Measurements from ENCODE around the gene MICB. TPM values are rescaled to one million over a fixed set of nuclear protein-coding genes. Genes with fewer than 3 reads are reported as not detected.

Gene MICB
- total RNA-seq, 1 donor from 2014 or later: 5.8 TPM

DNA sequence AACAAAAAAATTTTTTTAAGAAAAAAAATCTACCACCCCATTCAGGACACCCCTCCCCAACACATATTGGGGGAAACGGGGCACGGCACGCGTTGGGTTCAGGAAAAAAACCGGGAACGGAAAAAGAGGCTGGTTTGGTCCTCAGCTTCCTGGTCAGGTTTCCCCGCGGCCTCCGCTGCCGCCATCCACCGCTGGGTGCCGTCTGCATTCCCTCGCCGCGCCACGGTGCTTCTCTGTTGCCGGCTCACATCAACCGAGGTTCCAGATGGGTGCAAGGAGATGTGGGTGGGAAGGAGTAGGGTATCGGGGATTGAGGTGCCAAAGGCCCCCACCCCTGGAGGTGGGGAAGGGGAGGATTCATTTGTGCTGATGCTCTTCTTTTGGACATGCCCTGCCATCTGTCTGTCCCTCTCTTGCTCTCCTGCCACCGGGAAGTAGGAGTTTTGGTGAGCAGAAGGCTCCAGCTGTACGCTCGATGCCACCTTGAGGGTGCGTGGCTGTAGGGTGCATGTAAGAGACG lies 36.6 kb downstream of the MICB start:
- DNase-seq (ENCODE audit: low read depth): no peak
- TF ChIP-seq, protein P1, sequence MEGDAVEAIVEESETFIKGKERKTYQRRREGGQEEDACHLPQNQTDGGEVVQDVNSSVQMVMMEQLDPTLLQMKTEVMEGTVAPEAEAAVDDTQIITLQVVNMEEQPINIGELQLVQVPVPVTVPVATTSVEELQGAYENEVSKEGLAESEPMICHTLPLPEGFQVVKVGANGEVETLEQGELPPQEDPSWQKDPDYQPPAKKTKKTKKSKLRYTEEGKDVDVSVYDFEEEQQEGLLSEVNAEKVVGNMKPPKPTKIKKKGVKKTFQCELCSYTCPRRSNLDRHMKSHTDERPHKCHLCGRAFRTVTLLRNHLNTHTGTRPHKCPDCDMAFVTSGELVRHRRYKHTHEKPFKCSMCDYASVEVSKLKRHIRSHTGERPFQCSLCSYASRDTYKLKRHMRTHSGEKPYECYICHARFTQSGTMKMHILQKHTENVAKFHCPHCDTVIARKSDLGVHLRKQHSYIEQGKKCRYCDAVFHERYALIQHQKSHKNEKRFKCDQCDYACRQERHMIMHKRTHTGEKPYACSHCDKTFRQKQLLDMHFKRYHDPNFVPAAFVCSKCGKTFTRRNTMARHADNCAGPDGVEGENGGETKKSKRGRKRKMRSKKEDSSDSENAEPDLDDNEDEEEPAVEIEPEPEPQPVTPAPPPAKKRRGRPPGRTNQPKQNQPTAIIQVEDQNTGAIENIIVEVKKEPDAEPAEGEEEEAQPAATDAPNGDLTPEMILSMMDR (IDR thresholded peaks at IDR 0.05; ENCODE audit: insufficient read depth, low read depth, low read length): no peak
- TF ChIP-seq EZH2 (IDR thresholded peaks at IDR 0.05; ENCODE audit: insufficient read depth, low read length): no peak
- Histone ChIP-seq H4K20me1 (ENCODE audit: insufficient read depth, low read length) (peaks cover 99% of the 10 kb centered on the region), H3K9ac (ENCODE audit: low read length) (no peak overlapping the region), H3K9me3 (ENCODE audit: insufficient read depth, low read depth, low read length) (no peaks in the 10 kb centered on the region), H3K4me2 (ENCODE audit: low read length) (no peak overlapping the region), H3K4me3 (ENCODE audit: insufficient read depth, low read depth, low read length) (no peak overlapping the region), H2AFZ (ENCODE audit: low read depth, low read length) (no peak overlapping the region), H3K36me3 (ENCODE audit: insufficient read depth, low read length) (peaks cover 84% of the 10 kb centered on the region), H3K4me1 (ENCODE audit: insufficient read depth, low read length) (peaks cover 14% of the 10 kb centered on the region), H3K27ac (ENCODE audit: low read depth, low read length) (no peak overlapping the region), H3K27me3 (ENCODE audit: insufficient read depth, low read length) (no peaks in the 10 kb centered on the region), H3K79me2 (ENCODE audit: insufficient read depth, low read length) (peaks cover 65% of the 10 kb centered on the region)
- H3K36me3 Mint-ChIP-seq (ENCODE audit: low read depth, unreplicated experiment): peaks cover 26% of the 10 kb centered on the region
- FAIRE-seq: no peak
- no peaks in the 10 kb centered on the region for H3K27me3 Mint-ChIP-seq (ENCODE audit: low read depth, unreplicated experiment)
- H3K4me1 Mint-ChIP-seq (ENCODE audit: low read depth, unreplicated experiment): peaks cover 20% of the 10 kb centered on the region
- H3K9me3 Mint-ChIP-seq (ENCODE audit: unreplicated experiment): no peaks in the 10 kb centered on the region
- H3K4me3 Mint-ChIP-seq (ENCODE audit: unreplicated experiment): no peak overlapping the region
- no peak overlapping the region for H3K27ac Mint-ChIP-seq (ENCODE audit: unreplicated experiment)

DNA sequence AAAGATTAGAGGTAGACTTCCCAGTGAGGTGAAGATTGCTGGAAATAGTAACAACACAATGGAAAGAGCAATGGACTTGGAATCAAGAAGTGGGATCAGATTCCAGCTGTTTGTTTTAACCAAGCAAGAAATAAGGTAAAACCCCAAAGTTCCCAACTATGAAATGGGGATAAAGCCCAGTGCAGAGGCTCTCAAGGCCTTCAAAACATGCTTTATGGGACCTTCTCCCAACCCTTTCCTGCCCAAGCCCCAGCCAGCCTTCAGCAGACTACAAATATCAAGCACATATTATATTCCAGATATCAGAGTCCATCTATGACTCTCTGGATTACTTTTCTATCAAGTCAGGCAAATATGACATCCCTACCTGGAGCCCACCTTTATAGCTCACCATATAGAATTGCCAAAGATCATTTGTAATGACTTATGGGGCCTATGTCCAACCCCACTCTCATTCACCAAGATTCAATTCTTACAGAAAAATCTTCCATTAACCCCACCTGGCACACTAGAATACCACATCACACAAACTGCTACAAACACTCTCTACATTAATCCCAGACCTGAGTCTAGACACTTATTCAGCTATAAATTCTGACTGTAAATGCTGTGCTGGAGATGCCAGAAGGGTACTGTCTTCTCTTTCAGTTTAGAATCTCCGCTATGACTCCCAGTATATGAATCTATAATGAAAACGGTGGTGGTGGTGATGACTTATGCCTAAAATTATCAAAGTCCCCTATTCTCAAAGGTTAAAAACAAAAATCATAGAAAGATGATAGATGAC lies 37.8 kb downstream of the MICB start:
- peaks cover 28% of the 10 kb centered on the region for H3K4me1 Mint-ChIP-seq (ENCODE audit: low read depth, unreplicated experiment)
- no peak for FAIRE-seq
- no peak overlapping the region for H3K27ac Mint-ChIP-seq (ENCODE audit: unreplicated experiment)
- H3K27me3 ChIP-seq (ENCODE audit: insufficient read depth, low read length): no peaks in the 10 kb centered on the region
- peaks cover 80% of the 10 kb centered on the region for H3K36me3 ChIP-seq (ENCODE audit: insufficient read depth, low read length)
- H3K9ac ChIP-seq (ENCODE audit: low read length): no peak overlapping the region
- no peak for TF ChIP-seq EZH2 (IDR thresholded peaks at IDR 0.05; ENCODE audit: insufficient read depth, low read length)
- TF ChIP-seq, protein P1 (IDR thresholded peaks at IDR 0.05; ENCODE audit: insufficient read depth, low read depth, low read length): no peak
- no peak overlapping the region for H3K4me2 ChIP-seq (ENCODE audit: low read length)
- no peak overlapping the region for H3K4me3 Mint-ChIP-seq (ENCODE audit: unreplicated experiment)
- H3K36me3 Mint-ChIP-seq (ENCODE audit: low read depth, unreplicated experiment): peaks cover 33% of the 10 kb centered on the region
- DNase-seq (ENCODE audit: low read depth): no peak
- no peaks in the 10 kb centered on the region for H3K27me3 Mint-ChIP-seq (ENCODE audit: low read depth, unreplicated experiment)
- no peak overlapping the region for H3K27ac ChIP-seq (ENCODE audit: low read depth, low read length)
- peaks cover 99% of the 10 kb centered on the region for H4K20me1 ChIP-seq (ENCODE audit: insufficient read depth, low read length)
- H3K9me3 ChIP-seq (ENCODE audit: insufficient read depth, low read depth, low read length): no peaks in the 10 kb centered on the region
- H3K4me3 ChIP-seq (ENCODE audit: insufficient read depth, low read depth, low read length): no peak overlapping the region
- no peaks in the 10 kb centered on the region for H3K9me3 Mint-ChIP-seq (ENCODE audit: unreplicated experiment)
- peaks cover 77% of the 10 kb centered on the region for H3K79me2 ChIP-seq (ENCODE audit: insufficient read depth, low read length)
- H3K4me1 ChIP-seq (ENCODE audit: insufficient read depth, low read length): peaks cover 23% of the 10 kb centered on the region
- H2AFZ ChIP-seq (ENCODE audit: low read depth, low read length): no peak overlapping the region
